NOMO-1 (cell line): ENCODE results near the gene TAMALIN.

Experiments used
- DNase-seq, 2 experiments: peaks; one replicate each; lab custom pipeline; 2025; ENCODE audit not compliant: unreplicated experiment in 2 of 2; lab: John Stamatoyannopoulos, UW

The TAMALIN gene

DNA sequence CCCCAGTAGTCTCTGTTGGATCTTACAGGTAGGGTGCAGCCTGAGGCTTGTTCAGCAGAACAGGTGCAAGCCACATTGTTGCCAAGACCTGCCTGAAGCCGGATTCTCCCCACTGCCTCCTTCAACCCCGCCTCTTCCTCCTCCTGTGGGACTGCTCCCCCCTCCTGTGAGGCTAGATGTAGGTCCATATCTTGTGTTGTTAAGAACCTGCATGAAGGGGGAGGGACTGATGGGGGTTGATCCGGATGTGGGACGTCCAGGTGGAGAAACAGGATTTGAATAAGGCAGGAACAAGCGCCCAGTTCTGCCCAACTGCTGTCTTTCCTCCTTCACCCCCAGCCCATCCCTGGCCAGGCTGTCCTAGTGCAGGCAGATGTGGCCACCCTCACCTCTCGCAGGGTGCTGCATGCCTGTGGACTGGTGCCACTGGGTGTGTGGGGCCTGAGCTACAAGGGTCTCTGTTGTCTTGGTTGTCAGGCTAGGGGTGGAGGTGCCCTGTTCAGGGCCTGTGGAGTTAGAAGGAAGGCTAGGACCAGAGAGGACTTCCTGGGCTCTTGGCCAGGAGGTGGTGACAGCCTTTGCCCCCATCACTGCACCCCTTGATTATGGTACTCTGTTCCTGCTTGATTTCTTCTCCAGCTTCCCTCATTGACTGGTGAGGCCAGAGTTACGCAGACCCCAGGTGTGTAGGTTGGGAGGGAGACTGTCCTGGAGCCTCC is 45.9 kb downstream of the TAMALIN start:
- DNase-seq, result no peak

GRCh38 chr12:52053536-52054209 is 46.9 kb downstream of the TAMALIN start:
- DNase-seq, result no peak

DNA sequence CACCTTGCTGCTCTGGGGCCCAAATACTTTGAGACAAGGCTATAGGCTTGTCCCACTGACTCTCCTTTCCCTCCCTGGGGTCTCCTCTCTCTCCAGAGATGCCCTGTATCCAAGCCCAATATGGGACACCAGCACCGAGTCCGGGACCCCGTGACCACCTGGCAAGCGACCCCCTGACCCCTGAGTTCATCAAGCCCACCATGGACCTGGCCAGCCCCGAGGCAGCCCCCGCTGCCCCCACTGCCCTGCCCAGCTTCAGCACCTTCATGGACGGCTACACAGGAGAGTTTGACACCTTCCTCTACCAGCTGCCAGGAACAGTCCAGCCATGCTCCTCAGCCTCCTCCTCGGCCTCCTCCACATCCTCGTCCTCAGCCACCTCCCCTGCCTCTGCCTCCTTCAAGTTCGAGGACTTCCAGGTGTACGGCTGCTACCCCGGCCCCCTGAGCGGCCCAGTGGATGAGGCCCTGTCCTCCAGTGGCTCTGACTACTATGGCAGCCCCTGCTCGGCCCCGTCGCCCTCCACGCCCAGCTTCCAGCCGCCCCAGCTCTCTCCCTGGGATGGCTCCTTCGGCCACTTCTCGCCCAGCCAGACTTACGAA is 47.6 kb downstream of the TAMALIN start:
- no peak for DNase-seq

DNA sequence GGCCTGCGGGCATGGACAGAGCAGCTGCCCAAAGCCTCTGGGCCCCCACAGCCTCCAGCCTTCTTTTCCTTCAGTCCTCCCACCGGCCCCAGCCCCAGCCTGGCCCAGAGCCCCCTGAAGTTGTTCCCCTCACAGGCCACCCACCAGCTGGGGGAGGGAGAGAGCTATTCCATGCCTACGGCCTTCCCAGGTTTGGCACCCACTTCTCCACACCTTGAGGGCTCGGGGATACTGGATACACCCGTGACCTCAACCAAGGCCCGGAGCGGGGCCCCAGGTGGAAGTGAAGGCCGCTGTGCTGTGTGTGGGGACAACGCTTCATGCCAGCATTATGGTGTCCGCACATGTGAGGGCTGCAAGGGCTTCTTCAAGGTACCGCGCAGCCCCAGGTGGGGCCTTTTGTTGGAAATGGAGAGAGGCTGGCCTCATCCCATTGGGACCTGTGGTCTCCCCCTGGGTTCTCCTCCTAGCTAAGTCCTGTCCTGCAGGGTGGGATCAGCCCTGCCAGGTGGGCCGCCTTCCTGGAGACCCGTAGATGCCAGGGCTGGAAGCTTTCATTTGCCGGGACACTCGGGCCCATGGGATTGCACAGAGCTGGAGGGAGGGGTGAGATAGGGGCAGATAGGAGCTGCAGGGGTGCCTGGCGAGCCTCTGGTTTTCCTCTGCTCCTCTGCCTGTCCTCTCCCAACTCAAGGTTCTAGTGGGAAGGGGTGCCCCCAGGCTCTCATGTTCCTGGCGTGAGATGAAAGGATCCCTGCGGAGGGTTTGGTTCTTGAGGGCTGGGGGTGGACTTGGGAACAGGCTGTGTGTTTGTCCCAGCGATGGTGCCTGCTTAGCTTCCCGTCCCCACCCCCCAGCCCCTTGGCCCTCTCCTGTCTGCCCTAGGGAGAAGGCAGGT is 48.3 kb downstream of the TAMALIN start:
- DNase-seq, result no peak

DNA sequence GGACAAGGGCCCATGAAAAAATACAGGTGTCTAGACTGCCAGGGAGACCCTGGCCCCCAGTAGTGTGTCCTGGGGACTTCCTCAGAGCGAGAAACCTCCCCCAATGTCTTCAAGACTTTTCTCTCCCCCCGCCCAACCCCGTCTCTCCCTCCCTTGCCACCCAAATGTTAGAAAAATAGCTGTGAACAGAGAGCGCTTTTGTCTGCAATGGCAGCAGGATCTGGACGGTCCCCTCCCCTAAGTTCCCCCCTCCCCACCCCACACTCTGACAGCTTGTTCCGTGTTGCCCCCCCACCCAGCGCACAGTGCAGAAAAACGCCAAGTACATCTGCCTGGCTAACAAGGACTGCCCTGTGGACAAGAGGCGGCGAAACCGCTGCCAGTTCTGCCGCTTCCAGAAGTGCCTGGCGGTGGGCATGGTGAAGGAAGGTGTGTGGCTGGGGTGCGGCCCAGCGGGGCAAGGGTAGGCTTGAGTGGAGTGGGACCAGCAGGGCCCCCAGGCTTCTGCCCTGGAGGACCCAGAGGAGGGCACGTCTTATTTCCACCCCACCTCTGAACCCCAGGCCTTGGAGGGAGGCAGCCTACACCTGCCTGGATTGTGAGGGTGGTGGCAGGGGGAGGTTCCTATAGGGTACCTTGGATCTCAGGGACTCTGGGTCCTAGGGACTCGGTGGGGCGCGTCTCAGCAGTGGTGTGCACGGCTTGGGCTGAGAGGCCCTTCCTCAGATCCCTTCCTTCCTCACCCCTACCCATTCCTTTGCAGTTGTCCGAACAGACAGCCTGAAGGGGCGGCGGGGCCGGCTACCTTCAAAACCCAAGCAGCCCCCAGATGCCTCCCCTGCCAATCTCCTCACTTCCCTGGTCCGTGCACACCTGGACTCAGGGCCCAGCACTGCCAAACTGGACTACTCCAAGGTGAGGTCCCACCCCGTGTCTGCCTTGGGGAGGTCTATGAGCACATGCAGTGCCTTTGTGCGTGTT is 49.3 kb downstream of the TAMALIN start:
- DNase-seq, result no peak

DNA sequence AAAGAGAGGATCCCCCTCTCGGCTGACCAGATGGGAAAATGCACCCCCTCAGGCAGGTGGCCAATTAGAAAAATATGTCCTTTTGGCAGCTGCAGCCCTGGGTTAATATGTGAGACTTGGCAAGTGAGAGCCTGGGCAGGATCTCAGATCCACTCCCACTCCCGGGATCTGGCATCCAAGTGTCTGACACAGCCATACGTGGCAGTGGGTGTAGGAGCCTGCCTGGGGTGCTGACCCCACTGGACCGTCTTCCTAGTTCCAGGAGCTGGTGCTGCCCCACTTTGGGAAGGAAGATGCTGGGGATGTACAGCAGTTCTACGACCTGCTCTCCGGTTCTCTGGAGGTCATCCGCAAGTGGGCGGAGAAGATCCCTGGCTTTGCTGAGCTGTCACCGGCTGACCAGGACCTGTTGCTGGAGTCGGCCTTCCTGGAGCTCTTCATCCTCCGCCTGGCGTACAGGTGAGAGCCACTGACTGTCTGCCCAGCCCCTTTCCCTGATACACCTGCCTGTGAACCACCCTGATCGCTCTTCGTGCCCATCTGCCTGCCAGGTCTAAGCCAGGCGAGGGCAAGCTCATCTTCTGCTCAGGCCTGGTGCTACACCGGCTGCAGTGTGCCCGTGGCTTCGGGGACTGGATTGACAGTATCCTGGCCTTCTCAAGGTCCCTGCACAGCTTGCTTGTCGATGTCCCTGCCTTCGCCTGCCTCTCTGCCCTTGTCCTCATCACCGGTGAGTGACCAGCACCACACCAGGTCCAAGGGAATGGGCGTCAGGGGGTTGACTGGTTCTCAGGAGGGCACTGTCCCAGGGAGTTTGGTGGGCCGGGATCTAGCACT is 50.3 kb downstream of the TAMALIN start:
- no peak for DNase-seq

GRCh38 chr12:52057638-52058576 is 51.2 kb downstream of the TAMALIN start:
- DNase-seq, result no peak

DNA sequence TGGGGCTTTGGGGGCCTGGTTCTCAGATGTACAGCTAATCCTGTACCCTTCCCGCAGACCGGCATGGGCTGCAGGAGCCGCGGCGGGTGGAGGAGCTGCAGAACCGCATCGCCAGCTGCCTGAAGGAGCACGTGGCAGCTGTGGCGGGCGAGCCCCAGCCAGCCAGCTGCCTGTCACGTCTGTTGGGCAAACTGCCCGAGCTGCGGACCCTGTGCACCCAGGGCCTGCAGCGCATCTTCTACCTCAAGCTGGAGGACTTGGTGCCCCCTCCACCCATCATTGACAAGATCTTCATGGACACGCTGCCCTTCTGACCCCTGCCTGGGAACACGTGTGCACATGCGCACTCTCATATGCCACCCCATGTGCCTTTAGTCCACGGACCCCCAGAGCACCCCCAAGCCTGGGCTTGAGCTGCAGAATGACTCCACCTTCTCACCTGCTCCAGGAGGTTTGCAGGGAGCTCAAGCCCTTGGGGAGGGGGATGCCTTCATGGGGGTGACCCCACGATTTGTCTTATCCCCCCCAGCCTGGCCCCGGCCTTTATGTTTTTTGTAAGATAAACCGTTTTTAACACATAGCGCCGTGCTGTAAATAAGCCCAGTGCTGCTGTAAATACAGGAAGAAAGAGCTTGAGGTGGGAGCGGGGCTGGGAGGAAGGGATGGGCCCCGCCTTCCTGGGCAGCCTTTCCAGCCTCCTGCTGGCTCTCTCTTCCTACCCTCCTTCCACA is 52.0 kb downstream of the TAMALIN start:
- no peak for DNase-seq

- DNase-seq, result no peak
These were observed 53.1 kb downstream of the TAMALIN start for GRCh38 chr12:52059582-52060497.

GRCh38 chr12:52060498-52061177 is 53.9 kb downstream of the TAMALIN start:
- DNase-seq, result no peak

DNA sequence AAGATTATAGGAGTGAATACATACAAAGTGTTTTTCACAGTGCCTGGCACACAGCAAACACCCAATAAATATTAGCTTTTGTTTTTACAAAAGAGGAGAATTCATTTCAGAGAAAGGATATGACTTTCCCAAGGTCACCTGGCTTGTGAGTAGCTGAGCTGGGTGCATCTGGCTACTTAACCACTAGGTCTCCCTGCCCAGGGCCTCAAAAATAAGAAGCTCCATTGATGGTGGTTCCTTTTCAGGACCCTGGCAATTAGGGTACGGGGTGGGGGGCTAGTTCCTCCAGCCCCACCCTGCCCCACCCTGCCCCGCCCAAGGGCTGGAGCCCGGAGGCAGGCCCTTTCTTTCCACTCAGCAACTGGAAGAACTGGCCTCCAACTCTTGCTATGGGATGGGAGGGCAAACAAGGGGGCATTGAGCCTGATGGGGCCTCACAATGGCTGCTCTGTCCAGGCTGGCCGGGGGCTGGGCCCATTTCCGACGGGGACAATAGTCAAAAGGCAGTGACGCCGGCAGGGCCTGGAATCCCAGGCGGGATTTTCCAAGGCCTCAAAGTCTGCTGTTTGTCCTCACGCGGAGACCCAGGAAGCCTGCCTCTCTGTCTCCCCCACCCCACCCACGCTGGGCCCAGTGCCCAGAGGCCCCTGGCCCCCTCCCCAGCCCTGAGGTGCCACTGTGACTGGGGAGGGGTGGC is 54.9 kb downstream of the TAMALIN start:
- DNase-seq, result no peak

DNA sequence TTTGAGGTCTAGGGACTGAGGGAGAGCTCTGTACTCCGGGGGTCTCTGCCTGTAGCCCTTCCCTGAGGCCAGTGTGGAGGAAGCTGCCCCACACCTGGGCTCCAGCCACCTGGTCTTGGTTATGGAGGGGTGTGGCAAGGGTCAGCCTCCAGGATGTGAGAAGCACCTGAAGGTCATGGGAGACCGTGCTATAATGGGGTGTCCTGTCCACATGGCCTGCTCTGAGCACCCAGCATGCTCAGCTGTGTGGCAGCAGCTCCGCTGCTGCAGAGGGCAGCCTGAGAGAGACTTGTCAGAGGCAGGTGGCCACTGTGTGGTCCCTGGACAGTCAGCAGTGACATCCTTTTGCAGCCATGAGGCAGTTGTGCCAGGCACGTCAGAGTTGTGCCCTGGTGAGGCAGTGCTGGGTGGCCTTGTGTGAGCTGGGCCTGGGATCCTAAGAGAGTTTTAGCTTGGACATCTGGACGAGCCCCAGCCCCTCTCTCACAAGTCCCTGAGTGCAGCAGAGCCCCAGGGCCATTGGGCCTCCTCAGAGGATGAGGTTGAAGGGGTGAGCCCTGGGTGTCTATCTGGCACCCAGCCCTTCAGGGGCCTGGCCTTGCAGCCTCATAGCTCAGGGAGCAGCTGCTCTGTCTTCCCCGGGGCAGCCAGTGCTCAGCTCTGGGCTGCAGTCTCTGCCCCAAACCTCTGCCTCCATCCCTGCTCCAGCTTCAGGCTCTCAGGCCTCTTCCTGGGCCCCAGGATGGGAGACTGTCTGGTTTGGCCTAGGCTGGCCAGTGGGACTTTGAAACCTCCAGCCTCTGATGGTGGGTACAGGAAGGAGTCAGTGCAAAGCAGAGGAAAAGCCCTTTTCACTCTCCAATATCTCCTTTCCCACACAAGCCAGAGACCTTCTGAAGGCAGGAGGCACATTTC is 55.7 kb downstream of the TAMALIN start:
- DNase-seq, result no peak

DNA sequence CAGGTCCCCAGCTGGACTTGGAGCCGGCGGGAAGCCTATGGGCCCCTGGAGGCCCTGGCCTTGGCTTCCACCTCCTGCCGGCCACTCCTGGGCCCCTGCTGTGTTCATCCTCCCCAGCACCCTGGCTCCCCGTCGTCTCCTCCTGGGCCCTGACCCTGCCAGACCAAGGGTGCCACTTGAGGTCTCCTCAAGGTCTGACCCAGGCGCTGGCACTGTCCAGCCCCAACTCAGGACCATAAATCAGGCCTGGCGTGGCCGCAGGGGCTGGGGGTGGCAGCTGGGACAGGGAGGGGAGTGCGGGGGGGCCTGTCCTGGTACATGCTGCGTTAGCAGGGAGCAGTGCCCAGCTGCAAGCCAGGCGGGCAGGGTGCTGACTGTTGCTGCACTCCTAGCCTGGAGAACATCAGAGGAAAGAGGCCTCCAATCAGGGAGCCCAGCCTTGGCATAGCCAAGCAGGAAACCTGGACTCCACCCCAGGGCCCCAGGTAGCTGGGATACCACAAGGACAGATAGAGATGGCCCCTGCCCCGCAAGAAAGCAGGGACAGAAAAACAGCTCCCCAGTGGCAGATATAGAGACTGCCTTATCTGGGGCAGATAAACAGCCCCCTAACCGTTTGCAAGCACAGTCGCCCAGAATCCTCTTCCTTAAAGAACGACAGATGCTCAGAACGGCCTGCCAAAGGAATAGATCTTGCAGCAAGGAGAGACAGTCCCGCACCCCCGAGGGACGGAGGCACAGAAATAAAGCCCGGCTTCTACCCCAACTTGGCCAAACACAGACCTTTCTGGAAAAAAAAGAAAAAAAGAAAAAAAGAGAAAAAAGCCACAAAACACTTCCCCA is 56.6 kb downstream of the TAMALIN start:
- no peak for DNase-seq
